Brain microvascular endothelial cell (primary cell): ENCODE results near the gene CMC2.

Experiments
- DNase-seq: peaks from one replicate; pipeline ENCODE4 v3.0.0-alpha.2; 2020
- H3K27ac ChIP-seq: fragments of 250-450 bp; sonication (Bioruptor Pico); 2 replicates; pipeline ENCODE4 v1.5.1; 2020; ENCODE audit warnings: mild to moderate bottlenecking, moderate library complexity
- H3K27me3 ChIP-seq: fragments of 250-450 bp; sonication (Bioruptor Pico); replicated peaks from 2 replicates; pipeline ENCODE4 v1.5.1; 2020; ENCODE audit warnings: mild to moderate bottlenecking
- H3K36me3 ChIP-seq: fragments of 250-450 bp; sonication (Bioruptor Pico); replicated peaks from 2 replicates; pipeline ENCODE4 v1.5.1; 2020; ENCODE audit warnings: mild to moderate bottlenecking
- H3K4me3 ChIP-seq: 2 replicates; pipeline ENCODE4 v1.5.1; 2011; ENCODE audit warnings: low read depth, mild to moderate bottlenecking, control low read depth, low read length, moderate library complexity
- in situ Hi-C: cut with HindIII; loops from 2 replicates; pipeline ENCODE4 v1.10.0; 2017; ENCODE audit warnings: low sequenced_read_pairs, low pct_ligation_motif_present
- TF ChIP-seq, protein P1 (sequence below): IDR thresholded peaks from 2 replicates; pipeline ENCODE4 v1.5.1; 2011; ENCODE audit warnings: low read depth, mild to moderate bottlenecking, moderate library complexity, low read length, control low read depth, inconsistent platforms; ENCODE audit errors: missing control alignments

Gene CMC2

DNA sequence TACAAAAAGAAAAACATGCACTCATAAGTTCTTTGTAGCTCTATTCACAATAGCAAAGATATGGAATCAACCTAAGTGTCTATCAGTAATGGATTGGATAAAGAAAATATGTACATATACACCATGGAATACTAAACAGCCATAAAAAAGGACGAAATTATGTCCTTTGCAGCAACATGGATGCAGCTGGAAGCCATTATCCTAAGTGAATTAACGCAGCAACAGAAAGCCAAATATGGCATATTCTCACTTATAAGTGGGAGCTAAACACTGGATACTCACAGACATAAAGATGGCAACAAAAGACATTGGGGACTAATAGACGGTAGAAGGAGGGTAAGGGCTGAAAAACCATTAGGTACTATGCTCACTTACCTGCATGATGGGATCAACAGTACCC lies 5.8 kb downstream of the CMC2 start:
- in situ Hi-C loops, result no loop called here
- Histone ChIP-seq H3K36me3 (no peaks in the 10 kb centered on the region), H3K27ac (no peak overlapping the region), H3K27me3 (no peaks in the 10 kb centered on the region), H3K4me3 (no peak overlapping the region)
- DNase-seq, result no peak
- TF ChIP-seq, protein P1, sequence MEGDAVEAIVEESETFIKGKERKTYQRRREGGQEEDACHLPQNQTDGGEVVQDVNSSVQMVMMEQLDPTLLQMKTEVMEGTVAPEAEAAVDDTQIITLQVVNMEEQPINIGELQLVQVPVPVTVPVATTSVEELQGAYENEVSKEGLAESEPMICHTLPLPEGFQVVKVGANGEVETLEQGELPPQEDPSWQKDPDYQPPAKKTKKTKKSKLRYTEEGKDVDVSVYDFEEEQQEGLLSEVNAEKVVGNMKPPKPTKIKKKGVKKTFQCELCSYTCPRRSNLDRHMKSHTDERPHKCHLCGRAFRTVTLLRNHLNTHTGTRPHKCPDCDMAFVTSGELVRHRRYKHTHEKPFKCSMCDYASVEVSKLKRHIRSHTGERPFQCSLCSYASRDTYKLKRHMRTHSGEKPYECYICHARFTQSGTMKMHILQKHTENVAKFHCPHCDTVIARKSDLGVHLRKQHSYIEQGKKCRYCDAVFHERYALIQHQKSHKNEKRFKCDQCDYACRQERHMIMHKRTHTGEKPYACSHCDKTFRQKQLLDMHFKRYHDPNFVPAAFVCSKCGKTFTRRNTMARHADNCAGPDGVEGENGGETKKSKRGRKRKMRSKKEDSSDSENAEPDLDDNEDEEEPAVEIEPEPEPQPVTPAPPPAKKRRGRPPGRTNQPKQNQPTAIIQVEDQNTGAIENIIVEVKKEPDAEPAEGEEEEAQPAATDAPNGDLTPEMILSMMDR, result no peak

DNA sequence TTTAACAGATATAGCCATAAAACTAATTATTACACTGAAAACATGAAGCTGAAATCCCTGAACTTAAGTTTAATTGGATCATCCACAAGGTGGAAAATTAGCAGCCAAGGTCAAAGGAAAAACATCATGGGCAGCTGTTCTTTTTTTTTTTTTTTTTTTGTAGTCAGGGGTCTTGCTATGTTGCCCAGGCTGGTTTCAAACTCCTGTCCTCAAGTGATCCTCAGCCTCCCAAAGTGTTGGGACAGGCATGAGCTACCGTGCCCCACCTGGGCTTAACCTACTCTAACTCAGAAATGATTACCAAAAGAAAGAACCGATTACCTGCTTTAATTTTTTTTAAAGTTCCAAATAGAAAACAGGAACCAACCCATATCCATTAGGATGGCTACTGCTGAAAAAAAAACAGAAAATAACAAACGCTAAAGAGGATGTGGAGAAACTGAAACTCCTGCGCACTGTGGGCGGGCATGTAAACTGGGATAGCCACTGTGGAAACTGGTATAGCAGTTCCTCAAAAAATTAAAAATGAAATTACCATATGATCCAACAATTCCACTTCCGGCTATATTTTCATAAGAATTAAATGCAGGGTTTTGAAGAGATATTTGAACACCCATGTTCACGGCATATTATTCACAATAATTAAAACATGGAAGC lies 8.6 kb downstream of the CMC2 start:
- Histone ChIP-seq H3K27me3 (no peaks in the 10 kb centered on the region), H3K36me3 (no peaks in the 10 kb centered on the region), H3K27ac (no peak overlapping the region), H3K4me3 (no peak overlapping the region)
- in situ Hi-C loops, result no loop called here
- TF ChIP-seq, protein P1, result no peak
- DNase-seq, result no peak

DNA sequence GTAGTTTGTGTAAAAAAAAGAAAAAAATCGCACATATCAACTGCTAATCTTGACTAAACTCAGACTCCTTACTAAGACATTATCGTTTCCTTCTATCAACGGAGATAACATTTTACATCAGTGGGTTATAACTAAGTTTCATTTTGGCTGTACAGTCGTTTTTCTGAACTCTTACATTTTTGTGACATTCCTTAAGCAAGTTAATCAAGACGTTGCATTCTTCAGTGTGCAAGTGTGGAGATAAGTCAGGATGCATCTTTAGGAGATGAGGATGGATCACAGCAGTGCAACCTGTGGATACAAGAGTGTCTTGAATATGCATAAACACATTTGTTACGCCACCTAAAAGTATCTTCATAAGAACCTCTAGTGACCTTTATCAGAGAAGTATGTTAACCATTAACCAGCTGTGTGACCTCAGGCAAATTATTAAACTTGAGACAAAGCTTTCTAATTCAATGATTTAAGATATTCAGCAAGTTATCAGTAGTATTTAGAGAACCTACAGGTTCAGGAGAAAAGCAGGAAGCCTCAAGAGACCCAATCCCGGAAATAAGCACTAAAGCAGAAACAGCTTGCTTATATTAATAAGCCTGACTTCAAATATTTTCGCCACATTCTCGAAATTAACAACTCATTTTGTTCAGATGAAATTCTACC lies 9.4 kb downstream of the CMC2 start:
- Histone ChIP-seq H3K36me3 (no peaks in the 10 kb centered on the region), H3K27me3 (no peaks in the 10 kb centered on the region), H3K27ac (peak overlapping the region; percentile 26), H3K4me3 (no peak overlapping the region)
- TF ChIP-seq, protein P1, result no peak
- in situ Hi-C loops, result no loop called here
- no peak for DNase-seq

DNA sequence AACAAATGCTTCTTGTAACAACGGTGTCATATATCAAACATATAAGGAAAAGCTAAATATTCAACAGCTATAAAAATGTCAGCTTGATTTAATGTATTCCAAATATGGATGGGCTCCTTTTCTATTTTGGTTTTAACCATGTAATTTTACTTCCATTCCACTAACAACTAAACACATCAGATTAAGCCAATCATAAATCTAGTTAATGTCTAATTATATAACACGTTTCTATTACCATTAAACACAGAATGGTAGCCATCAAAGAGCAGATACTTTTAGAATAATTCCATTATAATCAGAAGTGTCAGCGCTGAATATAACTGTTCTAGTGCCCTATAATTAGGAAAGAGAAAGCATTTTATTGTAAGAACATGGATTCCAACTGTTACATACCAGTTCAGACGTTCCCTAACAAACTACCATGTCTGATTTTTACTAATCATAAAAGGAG lies 10.0 kb downstream of the CMC2 start:
- H3K27me3 ChIP-seq, result no peaks in the 10 kb centered on the region
- TF ChIP-seq, protein P1, result no peak
- no peak for DNase-seq
- peak overlapping the region; percentile 26 for H3K27ac ChIP-seq
- in situ Hi-C loops, result no loop called here
- no peak overlapping the region for H3K4me3 ChIP-seq
- no peaks in the 10 kb centered on the region for H3K36me3 ChIP-seq

DNA sequence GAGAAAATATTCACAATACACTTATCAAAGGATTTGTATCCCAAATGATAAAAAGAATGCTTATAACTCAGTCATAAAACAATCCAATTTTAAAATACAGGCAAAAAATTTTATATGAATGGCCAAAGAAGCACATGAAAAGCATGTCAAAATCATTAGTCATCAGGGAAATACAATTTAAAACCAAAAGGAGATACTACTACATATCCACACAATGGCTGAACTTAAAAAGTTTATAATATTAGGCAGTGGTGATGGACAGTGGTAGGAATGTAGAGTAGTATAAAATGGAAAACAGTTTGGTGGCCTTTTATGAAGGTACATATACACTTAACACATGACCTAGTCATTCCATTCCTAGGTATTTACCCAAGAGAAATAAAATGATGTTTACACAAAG lies 12.2 kb downstream of the CMC2 start:
- no peaks in the 10 kb centered on the region for H3K36me3 ChIP-seq
- H3K4me3 ChIP-seq, result no peak overlapping the region
- no peak for DNase-seq
- in situ Hi-C loops, result no loop called here
- H3K27ac ChIP-seq, result peak overlapping the region; percentile 80
- no peaks in the 10 kb centered on the region for H3K27me3 ChIP-seq
- TF ChIP-seq, protein P1, result no peak
